HG02870 (cell line): ENCODE results near the gene CSRP3.

Experiments used
- ATAC-seq: cut with Tn5 transposase; IDR thresholded peaks from one replicate; pipeline ENCODE4 v1.9.1; 2021; ENCODE audit warnings: mild to moderate bottlenecking, moderate library complexity; ENCODE audit not compliant: unreplicated experiment

The CSRP3 gene

GRCh38 chr11:19191530-19192169 lies 10.1 kb downstream of the CSRP3 start:
- ATAC-seq: no peak

GRCh38 chr11:19187833-19188258 lies 13.9 kb downstream of the CSRP3 start:
- ATAC-seq: no peak

GRCh38 chr11:19187114-19187832 lies 14.5 kb downstream of the CSRP3 start:
- no peak for ATAC-seq

GRCh38 chr11:19185516-19186052 lies 16.2 kb downstream of the CSRP3 start:
- ATAC-seq: no peak

GRCh38 chr11:19185036-19185435 lies 16.7 kb downstream of the CSRP3 start:
- no peak for ATAC-seq

GRCh38 chr11:19183646-19184045 lies 18.1 kb downstream of the CSRP3 start:
- no peak for ATAC-seq

- ATAC-seq: no peak
These were observed 20.1 kb downstream of the CSRP3 start for GRCh38 chr11:19181531-19182261.

- no peak for ATAC-seq
These were observed 25.1 kb downstream of the CSRP3 start for GRCh38 chr11:19176629-19177186.

- ATAC-seq: no peak
These were observed 27.7 kb downstream of the CSRP3 start for GRCh38 chr11:19173964-19174638.

- ATAC-seq: no peak
These were observed 28.6 kb downstream of the CSRP3 start for GRCh38 chr11:19173004-19173689.

- ATAC-seq: no peak
These were observed 33.7 kb downstream of the CSRP3 start for GRCh38 chr11:19168090-19168489.

GRCh38 chr11:19164881-19165280 lies 36.9 kb downstream of the CSRP3 start:
- no peak for ATAC-seq

GRCh38 chr11:19164230-19164855 lies 37.4 kb downstream of the CSRP3 start:
- no peak for ATAC-seq

GRCh38 chr11:19163617-19164016 lies 38.2 kb downstream of the CSRP3 start:
- ATAC-seq: no peak

- ATAC-seq: no peak
These were observed 38.8 kb downstream of the CSRP3 start for GRCh38 chr11:19162951-19163505.

GRCh38 chr11:19161651-19162050 lies 40.1 kb downstream of the CSRP3 start:
- ATAC-seq: no peak

GRCh38 chr11:19160847-19161246 lies 40.9 kb downstream of the CSRP3 start:
- no peak for ATAC-seq

GRCh38 chr11:19156892-19157291 lies 44.9 kb downstream of the CSRP3 start:
- ATAC-seq: no peak

GRCh38 chr11:19145319-19145718 lies 56.5 kb downstream of the CSRP3 start:
- no peak for ATAC-seq
